ENCODE results near the gene GAS7. TPM values are rescaled to one million over a fixed set of nuclear protein-coding genes. Genes with fewer than 3 reads are reported as not detected.

Gene GAS7
- total and polyA plus RNA-seq, 2 donors (not counting 1 experiment from before 2014, with no cell fraction given), result 3.4 to 13.6 TPM

DNA sequence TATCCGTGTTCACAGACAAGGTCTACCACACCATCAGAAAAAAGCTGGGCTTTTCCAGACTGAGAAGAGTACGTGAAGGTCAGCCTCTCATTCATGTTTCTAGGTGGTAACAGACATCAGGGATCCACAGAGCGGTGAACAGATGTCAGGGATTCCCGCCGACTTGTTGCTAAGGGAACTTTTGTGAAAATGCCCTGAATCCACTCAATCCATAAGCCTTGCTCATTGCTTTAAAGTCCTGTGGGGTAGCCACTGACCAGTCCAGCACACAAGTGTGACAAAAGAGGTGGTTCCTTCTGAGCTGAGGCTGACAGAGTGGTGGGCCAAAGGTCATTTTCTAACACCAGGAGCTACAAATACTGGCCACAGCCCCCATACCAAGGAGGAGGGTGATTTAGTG lies 5.9 kb downstream of the GAS7 start:
- H3K4me3 ChIP-seq (ENCODE audit: control extremely low read depth in 1 of 5, extremely low read depth in 1 of 5, insufficient read depth in 1 of 5, low read depth in 2 of 5, low read length in 4 of 5), result no peak overlapping the region
- no peak overlapping the region for H3K27ac Mint-ChIP-seq
- no peaks in the 10 kb centered on the region for H3K79me2 ChIP-seq (ENCODE audit: control insufficient read depth, insufficient read depth, low read length)
- no peaks in the 10 kb centered on the region for H3K36me3 ChIP-seq (replicated peaks in 1 of 2; ENCODE audit: control extremely low read depth in 1 of 2, control insufficient read depth in 1 of 2, extremely low read depth in 1 of 2, insufficient read depth in 2 of 2, low read length in 1 of 2)
- CTCF ChIA-PET, result no interaction called here
- H3K4me1 ChIP-seq (ENCODE audit: control insufficient read depth in 2 of 2, insufficient read depth in 2 of 2, low read length in 2 of 2), result peaks cover 0 to 3% of the 10 kb centered on the region in 2 donors
- H3K4me1 Mint-ChIP-seq, result peaks cover 10% of the 10 kb centered on the region
- peaks cover 2 to 21% (median 10%) of the 10 kb centered on the region in 3 donors for H3K9me3 ChIP-seq (ENCODE audit: control extremely low read depth in 1 of 3, control insufficient read depth in 2 of 3, insufficient read depth in 1 of 3, low read length in 2 of 3)
- H3K4me3 Mint-ChIP-seq, result no peak overlapping the region
- no peak for TF ChIP-seq EZH2 (IDR thresholded peaks at IDR 0.05; ENCODE audit: borderline replicate concordance, insufficient read depth, low read depth, low read length, poor library complexity, severe bottlenecking)
- TF ChIP-seq, protein P1, sequence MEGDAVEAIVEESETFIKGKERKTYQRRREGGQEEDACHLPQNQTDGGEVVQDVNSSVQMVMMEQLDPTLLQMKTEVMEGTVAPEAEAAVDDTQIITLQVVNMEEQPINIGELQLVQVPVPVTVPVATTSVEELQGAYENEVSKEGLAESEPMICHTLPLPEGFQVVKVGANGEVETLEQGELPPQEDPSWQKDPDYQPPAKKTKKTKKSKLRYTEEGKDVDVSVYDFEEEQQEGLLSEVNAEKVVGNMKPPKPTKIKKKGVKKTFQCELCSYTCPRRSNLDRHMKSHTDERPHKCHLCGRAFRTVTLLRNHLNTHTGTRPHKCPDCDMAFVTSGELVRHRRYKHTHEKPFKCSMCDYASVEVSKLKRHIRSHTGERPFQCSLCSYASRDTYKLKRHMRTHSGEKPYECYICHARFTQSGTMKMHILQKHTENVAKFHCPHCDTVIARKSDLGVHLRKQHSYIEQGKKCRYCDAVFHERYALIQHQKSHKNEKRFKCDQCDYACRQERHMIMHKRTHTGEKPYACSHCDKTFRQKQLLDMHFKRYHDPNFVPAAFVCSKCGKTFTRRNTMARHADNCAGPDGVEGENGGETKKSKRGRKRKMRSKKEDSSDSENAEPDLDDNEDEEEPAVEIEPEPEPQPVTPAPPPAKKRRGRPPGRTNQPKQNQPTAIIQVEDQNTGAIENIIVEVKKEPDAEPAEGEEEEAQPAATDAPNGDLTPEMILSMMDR (IDR thresholded peaks at IDR 0.05), result no peak
- peaks cover 5% of the 10 kb centered on the region for H3K9me3 Mint-ChIP-seq (ENCODE audit: insufficient read depth)
- peaks cover 0 to 4% (median 1%) of the 10 kb centered on the region in 4 experiments for H3K27me3 ChIP-seq (replicated peaks in 1 of 4; ENCODE audit: control extremely low read depth in 1 of 4, control insufficient read depth in 3 of 4, insufficient read depth in 4 of 4, low read length in 3 of 4)
- H3K9ac ChIP-seq (ENCODE audit: low read length), result no peak overlapping the region
- POLR2A ChIA-PET, result no interaction called here
- peaks cover 20% of the 10 kb centered on the region for H3K27me3 Mint-ChIP-seq
- no peak overlapping the region for H3K27ac ChIP-seq (ENCODE audit: low read length in 2 of 2)
- H3K4me2 ChIP-seq (replicated peaks; ENCODE audit: low read depth, low read length, poor library complexity, severe bottlenecking), result no peak overlapping the region
- DNase-seq, result no peak
- no peak overlapping the region for H2AFZ ChIP-seq (ENCODE audit: insufficient read depth, low read depth, low read length, poor library complexity, severe bottlenecking)
- ATAC-seq (ENCODE audit: low read depth), result no peak
- 97% methylated on average over 5 of the region's 5 CpGs for WGBS (ENCODE audit: insufficient coverage)
- H4K20me1 ChIP-seq (ENCODE audit: control insufficient read depth, insufficient read depth, low read length, poor library complexity, severe bottlenecking), result no peaks in the 10 kb centered on the region
- intact Hi-C loops (cut with micrococcal nuclease), result no loop called here

DNA sequence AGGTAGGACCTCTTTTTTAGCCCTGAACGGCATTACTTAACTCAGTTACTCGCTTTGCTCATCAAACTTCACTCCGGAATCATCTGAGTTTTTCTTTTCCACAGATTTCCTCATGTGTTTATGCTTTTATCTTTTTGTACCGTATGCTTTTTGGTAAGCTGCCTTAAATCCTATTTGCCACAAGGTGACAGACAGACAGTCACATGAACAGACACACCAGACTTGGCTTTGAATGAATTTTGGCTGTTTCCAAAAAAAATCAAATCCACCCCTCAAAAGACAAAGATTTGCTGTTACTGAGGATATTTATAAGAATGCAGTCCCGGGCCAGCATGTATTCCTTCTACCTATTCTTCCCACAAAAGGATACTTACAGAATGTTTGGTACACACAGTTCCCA lies 10.9 kb downstream of the GAS7 start:
- H3K27ac Mint-ChIP-seq, result no peak overlapping the region
- H3K4me3 Mint-ChIP-seq, result no peak overlapping the region
- Histone ChIP-seq H3K27ac (ENCODE audit: low read length in 2 of 2) (no peak overlapping the region), H3K4me1 (ENCODE audit: control insufficient read depth in 2 of 2, insufficient read depth in 2 of 2, low read length in 2 of 2) (no peaks in the 10 kb centered on the region), H3K4me3 (ENCODE audit: control extremely low read depth in 1 of 5, extremely low read depth in 1 of 5, insufficient read depth in 1 of 5, low read depth in 2 of 5, low read length in 4 of 5) (no peak overlapping the region), H3K27me3 (replicated peaks in 1 of 4; ENCODE audit: control extremely low read depth in 1 of 4, control insufficient read depth in 3 of 4, insufficient read depth in 4 of 4, low read length in 3 of 4) (no peaks in the 10 kb centered on the region), H3K9ac (ENCODE audit: low read length) (no peak overlapping the region), H4K20me1 (ENCODE audit: control insufficient read depth, insufficient read depth, low read length, poor library complexity, severe bottlenecking) (no peaks in the 10 kb centered on the region), H3K9me3 (ENCODE audit: control extremely low read depth in 1 of 3, control insufficient read depth in 2 of 3, insufficient read depth in 1 of 3, low read length in 2 of 3) (no peaks in the 10 kb centered on the region), H3K36me3 (replicated peaks in 1 of 2; ENCODE audit: control extremely low read depth in 1 of 2, control insufficient read depth in 1 of 2, extremely low read depth in 1 of 2, insufficient read depth in 2 of 2, low read length in 1 of 2) (no peaks in the 10 kb centered on the region), H2AFZ (ENCODE audit: insufficient read depth, low read depth, low read length, poor library complexity, severe bottlenecking) (no peak overlapping the region), H3K79me2 (ENCODE audit: control insufficient read depth, insufficient read depth, low read length) (no peaks in the 10 kb centered on the region), H3K4me2 (replicated peaks; ENCODE audit: low read depth, low read length, poor library complexity, severe bottlenecking) (no peak overlapping the region)
- ATAC-seq (ENCODE audit: low read depth) (no peak), DNase-seq (no peak)
- 100% methylated on average over 1 of the region's 5 CpGs for WGBS (ENCODE audit: insufficient coverage)
- intact Hi-C loops (cut with micrococcal nuclease), result no loop called here
- H3K27me3 Mint-ChIP-seq, result peaks cover 7% of the 10 kb centered on the region
- ChIA-PET POLR2A (no interaction called here), CTCF (no interaction called here)
- no peaks in the 10 kb centered on the region for H3K9me3 Mint-ChIP-seq (ENCODE audit: insufficient read depth)
- no peak for TF ChIP-seq EZH2 (IDR thresholded peaks at IDR 0.05; ENCODE audit: borderline replicate concordance, insufficient read depth, low read depth, low read length, poor library complexity, severe bottlenecking)
- TF ChIP-seq, protein P1 (IDR thresholded peaks at IDR 0.05), result no peak
- H3K4me1 Mint-ChIP-seq, result no peaks in the 10 kb centered on the region

Measured in B cell (primary cell).